HepG2 (cell line): Measurements from ENCODE around the gene DDR1. TPM values are rescaled to one million over a fixed set of nuclear protein-coding genes. Genes with fewer than 3 reads are reported as not detected.

Source experiments
- CHCHD3 ChIP-seq: sonication (generic); formaldehyde crosslinking; IDR thresholded peaks from 2 replicates; pipeline ENCODE4 v1.8.0; 2022; ENCODE audit warnings: mild to moderate bottlenecking, missing genetic modification reagents, moderate library complexity
- CREM ChIP-seq, 2 experiments: sonication (generic) in 1 of 2; formaldehyde crosslinking in 1 of 2; IDR thresholded peaks; 2 replicates each; pipeline versions ENCODE4 v1.4.0 to v1.6.1; 2016 to 2020; ENCODE audit warnings: antibody characterized with exemption in 1 of 2, mild to moderate bottlenecking in 1 of 2, missing genetic modification reagents in 1 of 2
- ESRRA ChIP-seq: sonication (generic); formaldehyde crosslinking; IDR thresholded peaks from 2 replicates; pipeline ENCODE4 v1.5.1; 2020; ENCODE audit warnings: mild to moderate bottlenecking, low read depth, missing genetic modification reagents
- FOXA1 ChIP-seq, 2 experiments: fragments of 450-650 bp in 1 of 2; sonication (generic) in 1 of 2; formaldehyde crosslinking in 1 of 2; IDR thresholded peaks; 2 replicates each; pipeline versions ENCODE4 v1.4.0 to v1.6.1; 2016 to 2020; ENCODE audit warnings: missing genetic modification reagents in 1 of 2
- IRF2 ChIP-seq: IDR thresholded peaks from 2 replicates; pipeline ENCODE4 v1.6.1; 2018; ENCODE audit warnings: missing genetic modification reagents, missing compliant biosample characterization
- JUNB ChIP-seq: sonication (generic); formaldehyde crosslinking; IDR thresholded peaks from 2 replicates; pipeline ENCODE4 v1.8.0; 2022; ENCODE audit warnings: missing genetic modification reagents, mild to moderate bottlenecking, borderline replicate concordance
- MED13 ChIP-seq: sonication (generic); formaldehyde crosslinking; IDR thresholded peaks from 2 replicates; pipeline ENCODE4 v1.5.0; 2020; ENCODE audit warnings: missing genetic modification reagents
- MYNN ChIP-seq: sonication (generic); formaldehyde crosslinking; IDR thresholded peaks from 2 replicates; pipeline ENCODE4 v1.4.0; 2020; ENCODE audit warnings: mild to moderate bottlenecking, low read depth, missing genetic modification reagents
- SIN3B ChIP-seq: fragments of 150-350 bp; IDR thresholded peaks from 2 replicates; pipeline ENCODE4 v1.6.1; 2014; ENCODE audit warnings: low read length
- SMAD1 ChIP-seq: sonication (generic); formaldehyde crosslinking; IDR thresholded peaks from 2 replicates; pipeline ENCODE4 v1.4.0; 2020; ENCODE audit warnings: missing genetic modification reagents, low read depth, mild to moderate bottlenecking, borderline replicate concordance
- SNAPC2 ChIP-seq: sonication (generic); formaldehyde crosslinking; IDR thresholded peaks from 2 replicates; pipeline ENCODE4 v1.8.1; 2022; ENCODE audit warnings: mild to moderate bottlenecking, missing genetic modification reagents
- SOX6 ChIP-seq, 2 experiments: fragments of 450-650 bp in 1 of 2; sonication (generic) in 1 of 2; formaldehyde crosslinking in 1 of 2; IDR thresholded peaks; 2 replicates each; pipeline versions ENCODE4 v1.4.0 to v1.6.1; 2017 to 2020; ENCODE audit warnings: antibody characterized with exemption in 1 of 2, mild to moderate bottlenecking in 1 of 2, missing genetic modification reagents in 1 of 2
- STAT6 ChIP-seq: sonication (generic); formaldehyde crosslinking; IDR thresholded peaks from 2 replicates; pipeline ENCODE4 v1.4.0; 2020; ENCODE audit warnings: missing genetic modification reagents, mild to moderate bottlenecking, borderline replicate concordance
- XBP1 ChIP-seq: sonication (generic); formaldehyde crosslinking; IDR thresholded peaks from 2 replicates; pipeline ENCODE4 v1.5.0; 2020; ENCODE audit warnings: missing genetic modification reagents
- ZFP91 ChIP-seq: sonication (generic); formaldehyde crosslinking; IDR thresholded peaks from 2 replicates; pipeline ENCODE4 v1.9.0; 2022; ENCODE audit warnings: missing genetic modification reagents, mild to moderate bottlenecking, borderline replicate concordance
- ZIK1 ChIP-seq: sonication (generic); formaldehyde crosslinking; IDR thresholded peaks from 2 replicates; pipeline ENCODE4 v1.5.0; 2020; ENCODE audit warnings: mild to moderate bottlenecking, low read depth, missing genetic modification reagents, borderline replicate concordance
- ZNF230 ChIP-seq: sonication (generic); formaldehyde crosslinking; IDR thresholded peaks from 2 replicates; pipeline ENCODE4 v1.4.0; 2020; ENCODE audit warnings: mild to moderate bottlenecking, missing genetic modification reagents
- ZNF501 ChIP-seq: sonication (generic); formaldehyde crosslinking; IDR thresholded peaks from 2 replicates; pipeline ENCODE4 v1.5.1; 2020; ENCODE audit warnings: mild to moderate bottlenecking, moderate library complexity, missing genetic modification reagents
- ZNF749 ChIP-seq: sonication (generic); formaldehyde crosslinking; IDR thresholded peaks from 2 replicates; pipeline ENCODE4 v1.8.0; 2022; ENCODE audit warnings: mild to moderate bottlenecking, missing genetic modification reagents, moderate library complexity, borderline replicate concordance
- ZNF781 ChIP-seq: sonication (generic); formaldehyde crosslinking; IDR thresholded peaks from 2 replicates; pipeline ENCODE4 v1.5.1; 2020; ENCODE audit warnings: borderline replicate concordance, mild to moderate bottlenecking, missing genetic modification reagents; ENCODE audit errors: not compliant biosample characterization
- ZNF891 ChIP-seq: sonication (generic); formaldehyde crosslinking; IDR thresholded peaks from 2 replicates; pipeline ENCODE4 v1.5.0; 2020; ENCODE audit warnings: mild to moderate bottlenecking, missing genetic modification reagents
- polyA plus RNA-seq, 8 experiments: library from polyadenylated mRNA; depleted of rRNA in 3 of 8; stranded (reverse) in 7 of 8; unstranded in 1 of 8; fragments of >200 nt; fragmentation: Illumina TruSeq in 4 of 8; extraction: Trizol in 4 of 8; gene quantifications; 2 replicates each; pipeline versions ENCODE4 v1.2.1 to v1.2.3, GENCODE V29; 2011 to 2016; ENCODE audit warnings: low read depth in 4 of 8, missing spikeins in 1 of 8, mixed read lengths in 1 of 8; ENCODE audit not compliant: insufficient read depth in 1 of 8
- total RNA-seq, 5 experiments: library from RNA; depleted of rRNA; stranded (reverse); fragments of >200 nt; fragmentation: Illumina TruSeq; extraction: Trizol; gene quantifications; 2 replicates each; pipeline ENCODE4 v1.2.3, GENCODE V29; 2016; ENCODE audit warnings: low read depth in 1 of 5

The DDR1 gene
- total and polyA plus RNA-seq, 2 of the 13 experiments (the other 11 are each of a cell fraction or from before 2014, with no cell fraction given), result 16.7 to 20.2 TPM

GRCh38 chr6:30914076-30914853 lies 29.9 kb downstream of the DDR1 start, which contains the start of gene VARS2 (continued):
- TF ChIP-seq ZIK1 (CRISPR knock-in tag) (peak; percentile 96; the same call in 1 of the 2 replicates), CREM (IDR thresholded peaks at IDR 0.05) (no peak), CREM (CRISPR knock-in tag; IDR thresholded peaks at IDR 0.05) (no peak), ZNF749 (CRISPR knock-in tag) (peak; percentile 76; the same call in 1 of the 2 replicates), MED13 (CRISPR knock-in tag) (peak; percentile 79), JUNB (peak; percentile 24; the same call in 1 of the 2 replicates), FOXA1 (IDR thresholded peaks at IDR 0.05) (no peak), FOXA1 (CRISPR knock-in tag; IDR thresholded peaks at IDR 0.05) (peak; percentile 25; the same call in 1 of the 2 replicates), XBP1 (CRISPR knock-in tag) (no peak), MYNN (0 out of 2 replicates have a peak, but pooled peaks have one; percentile 71), ZFP91 (CRISPR knock-in tag) (peak; percentile 97), IRF2 (CRISPR knock-in tag) (peak; percentile 94), STAT6 (CRISPR knock-in tag) (no peak; the same call in 1 of the 2 replicates), ZNF781 (CRISPR knock-in tag) (peak; percentile 95), ZNF501 (peak; percentile 98), ESRRA (CRISPR knock-in tag) (peak; percentile 76), ZNF891 (CRISPR knock-in tag) (peak; percentile 97), ZNF230 (CRISPR knock-in tag) (peak; percentile 88), SOX6 (IDR thresholded peaks at IDR 0.05) (no peak), SOX6 (CRISPR knock-in tag; IDR thresholded peaks at IDR 0.05) (peak; percentile 72), SMAD1 (CRISPR knock-in tag) (0 out of 2 replicates have a peak, but pooled peaks have one; percentile 73), CHCHD3 (CRISPR knock-in tag) (peak; percentile 87), SNAPC2 (CRISPR knock-in tag) (peak; percentile 40; the same call in 1 of the 2 replicates), SIN3B (peak; percentile 20; the same call in 1 of the 2 replicates)
